ENCODE results near the gene BCL2.

GRCh38 chr18:63320123-63320974 is 780 bp upstream of the BCL2 start:
- peak in 2 of 4 experiments; percentile 12 to 27 for TF ChIP-seq CTCF (IDR thresholded peaks at IDR 0.05)
- no peak for TF ChIP-seq POLR2AphosphoS5 (IDR thresholded peaks at IDR 0.05)

Measured in prostate gland (tissue), 2 donors.